HG03103 (cell line): ENCODE measurements around the gene ADAM30.
"Not testable (repeated sequence)": the region's sequence is repeated elsewhere in the genome, so short reads cannot be mapped to it uniquely, and the experiment has no call there.

Source experiments
- ATAC-seq: cut with Tn5 transposase; IDR thresholded peaks from one replicate; pipeline ENCODE4 v1.9.1; 2021; ENCODE audit warnings: low read depth; ENCODE audit not compliant: unreplicated experiment

Gene ADAM30

DNA sequence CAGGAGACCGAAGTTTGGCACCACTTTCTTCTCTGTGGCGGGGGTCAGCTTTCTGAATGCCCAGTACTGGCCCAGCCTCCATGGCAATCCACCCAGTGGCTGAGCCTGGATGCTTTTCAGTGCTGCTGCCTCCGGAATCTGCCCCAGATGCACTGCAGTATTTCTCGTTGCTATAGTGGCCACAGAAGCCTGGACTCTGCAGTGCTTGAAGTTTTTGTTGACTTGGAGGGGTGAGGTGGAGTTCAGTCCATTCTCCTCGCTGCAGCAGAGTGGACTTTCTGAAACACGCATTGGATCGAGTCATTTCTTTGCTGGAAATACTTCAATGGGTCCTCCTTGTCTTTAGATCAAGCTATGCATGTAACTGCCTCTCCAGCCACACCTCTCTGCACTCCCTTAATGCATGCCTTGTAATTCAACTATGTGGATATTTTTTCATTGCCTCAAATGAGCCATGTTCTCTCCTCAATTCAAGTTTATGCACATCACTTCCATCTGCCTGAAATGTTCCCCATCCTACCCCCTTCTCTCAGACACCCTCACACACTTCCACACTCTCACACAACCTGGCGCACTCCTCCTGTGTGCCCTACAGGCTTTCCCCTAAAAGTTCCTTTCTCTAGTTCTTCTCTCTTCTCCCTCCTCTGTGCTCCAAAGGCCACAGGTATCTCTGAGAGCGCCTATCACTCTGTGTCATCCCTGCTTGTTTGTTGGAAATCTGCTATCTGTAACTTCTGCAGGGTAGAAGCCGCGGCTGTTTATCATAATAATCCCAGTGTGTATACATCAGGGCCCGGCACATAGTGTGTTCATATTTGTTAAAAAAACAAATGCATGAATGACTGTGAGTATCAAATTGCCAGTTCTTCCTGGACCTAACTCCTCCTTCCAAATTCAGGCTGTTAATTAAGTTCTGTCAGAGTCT, 16.5 kb downstream of the ADAM30 start:
- ATAC-seq: no peak

DNA sequence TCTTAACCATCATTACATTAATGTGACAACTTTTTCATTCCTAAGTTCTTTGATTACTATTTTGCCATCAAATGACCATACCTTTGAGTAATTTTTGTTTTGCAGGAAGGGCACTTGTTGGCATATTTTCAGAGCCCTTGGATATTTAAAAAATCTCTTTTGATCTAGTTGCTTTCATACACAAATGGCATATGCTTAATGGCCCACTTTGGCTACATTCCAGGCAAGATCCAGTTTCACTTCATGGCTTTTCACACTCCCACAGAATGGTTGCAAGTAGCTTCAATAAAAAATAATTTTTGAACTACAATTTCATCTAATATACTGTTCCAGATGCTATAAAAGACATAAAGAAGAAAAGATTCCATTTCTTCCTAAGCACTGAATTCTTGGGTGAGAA, 18.1 kb downstream of the ADAM30 start:
- no peak for ATAC-seq

DNA sequence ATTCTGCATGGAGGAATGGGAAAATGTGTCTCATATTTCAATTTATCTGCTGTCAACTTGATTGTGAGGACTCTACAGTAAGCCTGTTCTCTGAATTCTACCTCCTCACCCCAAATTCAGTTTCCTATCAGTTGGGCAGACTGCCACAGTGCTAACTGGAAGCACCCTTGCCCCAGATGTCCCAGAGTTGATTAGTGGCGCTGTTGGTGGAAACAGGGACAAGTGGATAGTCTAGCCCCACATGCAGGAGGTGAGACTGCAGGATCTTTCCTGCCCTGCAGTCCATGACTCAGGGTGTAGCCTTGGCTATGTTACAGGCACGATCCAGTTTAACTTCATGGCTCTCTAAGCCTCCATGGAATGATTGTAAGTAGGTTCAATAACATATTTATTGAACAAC, 22.1 kb downstream of the ADAM30 start:
- ATAC-seq: no peak

DNA sequence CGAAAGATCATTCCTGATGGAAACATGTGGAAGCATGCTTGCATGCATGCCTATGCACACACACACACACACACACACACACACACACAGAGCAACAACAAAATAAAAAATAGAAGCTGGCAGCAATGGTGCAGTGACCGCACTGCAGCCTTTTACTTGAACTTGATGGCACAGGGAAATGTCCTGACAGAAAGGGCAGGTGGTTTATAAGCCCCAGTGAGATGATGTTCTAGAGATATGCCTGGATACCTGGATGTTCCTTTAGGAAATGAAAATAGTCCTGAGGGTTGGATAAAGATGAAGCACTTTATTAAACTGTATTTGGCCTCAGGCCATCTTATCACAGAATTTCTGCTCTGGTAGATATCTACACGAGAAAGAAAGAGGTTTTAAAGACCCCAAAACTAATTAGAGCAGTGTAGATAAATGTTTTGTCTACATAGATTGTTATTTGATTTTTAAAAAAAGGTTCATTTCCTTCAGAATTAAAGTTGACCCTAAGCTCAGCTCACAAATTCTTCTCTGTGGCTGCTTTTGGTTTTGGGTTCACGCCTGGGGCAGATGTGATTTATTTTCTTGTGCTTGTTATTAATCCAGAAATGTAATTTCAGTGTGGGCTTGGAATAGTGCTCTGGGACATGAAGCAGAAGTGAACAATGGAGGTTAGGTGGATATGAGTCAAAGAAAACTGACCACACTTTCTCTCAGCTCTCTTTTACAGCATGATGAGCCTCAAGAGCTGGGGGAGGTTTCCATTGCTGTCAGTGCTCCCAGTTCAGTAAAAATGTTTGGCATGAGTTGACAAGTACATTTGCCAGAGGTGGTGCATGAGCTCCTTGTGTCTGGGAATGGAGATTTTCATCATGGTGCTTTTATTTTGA, 22.9 kb downstream of the ADAM30 start:
- no peak for ATAC-seq

DNA sequence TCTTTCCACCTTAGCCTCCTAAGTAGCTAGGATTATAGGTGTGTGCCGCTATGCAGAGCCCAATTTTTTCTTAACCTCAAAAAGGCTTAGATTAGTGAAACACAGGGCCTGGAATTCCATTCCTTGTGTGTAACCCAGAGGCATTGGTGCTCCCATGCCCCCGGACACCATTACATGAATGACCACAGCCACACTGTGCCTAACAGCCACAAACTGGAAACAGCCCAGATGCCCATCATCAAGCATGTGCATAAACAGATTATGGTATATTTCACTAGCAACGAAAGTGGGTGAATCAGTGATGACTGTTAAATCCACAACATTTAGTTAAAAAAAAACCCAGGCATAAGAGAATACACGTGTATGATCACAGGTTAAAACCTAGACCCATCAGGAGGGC, 24.4 kb downstream of the ADAM30 start:
- no peak for ATAC-seq

DNA sequence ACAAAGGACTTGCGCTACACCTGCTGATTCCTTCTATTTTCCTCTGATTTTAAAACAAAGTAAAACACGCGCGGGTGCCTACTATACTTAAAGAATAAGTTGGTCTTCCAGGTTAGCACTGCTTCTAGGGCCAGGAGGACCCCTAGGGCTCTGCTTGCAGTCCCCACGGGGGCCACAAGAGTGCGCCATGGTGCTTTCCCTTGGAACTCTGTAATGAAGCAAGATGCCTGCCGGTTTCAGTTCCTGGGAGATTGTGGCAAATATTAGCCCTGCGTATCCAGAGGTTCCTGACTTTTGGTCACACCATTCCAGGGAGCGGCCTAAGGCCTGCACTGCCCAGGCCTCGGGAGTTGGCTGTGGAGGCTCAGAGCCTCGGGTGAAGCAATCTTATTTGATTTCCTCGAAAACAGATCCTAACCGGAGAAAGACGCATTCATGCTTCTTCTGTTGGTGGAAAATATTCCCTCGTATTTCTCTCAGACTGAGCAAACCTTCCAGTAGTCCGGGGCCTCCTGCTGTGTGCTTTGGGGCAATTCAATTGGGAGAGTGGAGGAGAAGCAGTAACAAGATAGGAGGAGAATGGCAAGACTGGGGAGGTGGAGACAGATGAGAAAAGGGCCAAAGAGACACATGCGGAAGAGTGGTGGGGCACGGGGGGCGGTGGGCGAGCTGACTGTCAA, 25.3 kb downstream of the ADAM30 start:
- ATAC-seq: no peak

DNA sequence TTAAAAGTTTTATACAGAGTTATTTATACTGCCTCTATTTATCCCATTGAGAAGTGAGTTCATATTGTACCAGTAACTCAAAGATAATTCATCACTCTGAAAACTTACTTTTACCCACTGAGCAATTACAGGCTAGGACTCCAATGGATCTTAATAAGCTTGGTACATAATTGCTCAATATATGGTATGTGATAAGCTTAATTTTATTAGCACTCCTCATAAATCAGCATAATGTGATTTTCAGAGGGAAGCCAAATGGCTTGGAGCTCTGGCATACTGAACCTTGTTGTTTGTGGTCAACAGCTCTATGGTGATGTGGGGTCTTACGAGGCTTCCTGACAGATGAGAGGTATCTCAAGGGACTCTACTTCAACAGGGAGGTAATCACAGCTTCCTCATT, 26.3 kb downstream of the ADAM30 start:
- no peak for ATAC-seq

DNA sequence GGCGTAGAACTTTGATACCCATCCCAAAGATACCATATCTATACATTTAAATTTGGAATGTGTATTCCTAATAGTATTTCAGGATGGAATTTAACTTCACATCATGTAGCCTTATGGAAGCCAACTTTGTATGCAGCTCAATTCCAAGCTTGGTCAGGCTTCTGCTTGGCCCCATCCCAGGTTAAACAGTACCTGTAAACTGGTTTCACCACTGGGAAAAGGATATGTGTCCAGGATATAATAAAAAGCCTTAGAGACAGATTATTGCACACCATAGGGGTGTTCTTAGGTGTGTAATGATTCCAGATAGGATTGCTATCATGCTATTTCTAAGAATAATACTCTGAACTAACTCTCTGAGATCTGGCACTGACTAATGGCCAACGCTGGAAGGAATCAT, 28.1 kb downstream of the ADAM30 start:
- ATAC-seq: no peak

DNA sequence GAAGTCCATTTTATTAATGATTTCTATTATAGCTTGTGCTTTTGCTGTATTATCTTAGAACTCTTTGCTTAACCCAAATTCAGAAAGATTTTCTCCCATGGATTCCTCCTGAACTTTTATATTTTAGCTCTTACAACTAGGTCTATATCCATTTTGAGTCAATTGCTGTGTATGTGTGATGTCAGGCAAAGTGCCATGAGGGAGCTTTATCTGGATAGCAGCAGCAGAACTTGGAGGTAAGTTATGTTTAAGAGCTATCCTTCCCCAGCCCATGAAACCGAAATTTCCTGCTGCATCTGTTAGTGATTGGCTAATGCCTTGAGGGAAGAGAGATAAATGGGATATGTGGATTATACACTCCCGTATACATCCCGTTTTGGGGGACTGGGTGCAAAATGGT, 29.9 kb downstream of the ADAM30 start:
- ATAC-seq: no peak

DNA sequence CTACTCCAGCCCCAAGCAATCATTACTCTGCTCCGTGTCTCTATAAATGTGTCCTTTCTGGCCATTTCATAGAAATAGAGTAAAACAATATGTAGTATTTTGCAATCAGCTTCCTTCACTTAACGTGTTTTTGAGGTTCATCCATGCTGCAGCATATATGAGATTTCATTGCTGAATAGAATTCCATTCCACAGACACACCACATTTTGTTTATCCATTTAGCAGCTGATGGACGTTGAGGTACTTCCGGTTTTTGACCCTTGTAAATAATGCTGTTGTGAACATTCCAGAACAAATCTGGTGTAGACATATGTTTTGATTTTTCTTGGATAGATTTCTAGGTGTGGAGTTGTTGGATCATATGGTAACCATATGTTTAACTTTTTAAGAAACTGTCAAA, 30.7 kb downstream of the ADAM30 start:
- no peak for ATAC-seq

DNA sequence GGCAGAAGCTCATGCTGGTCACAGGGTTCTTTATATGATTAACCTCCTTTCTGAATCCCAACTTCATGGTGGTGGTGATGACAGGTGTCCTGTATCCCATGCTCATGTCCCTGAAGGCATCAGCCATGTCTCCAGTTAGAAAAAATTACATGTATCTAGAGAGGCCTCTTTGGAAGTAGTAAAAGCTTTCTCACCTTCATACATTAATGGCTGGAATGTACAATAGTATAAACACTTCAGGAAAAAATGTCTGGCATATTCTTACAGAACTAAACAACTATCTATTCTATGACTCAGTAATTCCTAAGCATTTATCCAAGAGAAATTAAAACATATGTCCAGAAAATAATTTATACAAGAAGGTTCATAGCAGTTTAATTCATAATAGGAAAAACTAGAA, 34.0 kb downstream of the ADAM30 start:
- no peak for ATAC-seq

DNA sequence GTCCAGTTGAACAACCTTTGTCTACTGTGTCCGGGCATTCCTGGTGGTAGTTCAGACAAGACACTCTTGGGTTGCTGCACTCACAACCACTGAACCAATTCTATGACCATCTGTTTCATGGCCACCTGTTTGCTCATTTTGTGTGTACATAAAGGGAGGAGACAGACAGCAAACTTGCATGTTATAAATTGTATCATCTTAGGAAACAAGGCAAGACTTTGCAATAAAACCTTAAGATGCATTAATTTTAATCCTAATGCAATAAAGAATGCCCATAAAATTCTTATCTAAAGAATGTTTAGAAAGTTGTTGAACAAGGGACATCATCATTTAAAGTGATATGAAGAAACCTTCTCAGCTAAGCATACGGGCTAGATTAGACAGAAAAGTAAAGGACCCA, 34.8 kb downstream of the ADAM30 start:
- ATAC-seq: no peak

DNA sequence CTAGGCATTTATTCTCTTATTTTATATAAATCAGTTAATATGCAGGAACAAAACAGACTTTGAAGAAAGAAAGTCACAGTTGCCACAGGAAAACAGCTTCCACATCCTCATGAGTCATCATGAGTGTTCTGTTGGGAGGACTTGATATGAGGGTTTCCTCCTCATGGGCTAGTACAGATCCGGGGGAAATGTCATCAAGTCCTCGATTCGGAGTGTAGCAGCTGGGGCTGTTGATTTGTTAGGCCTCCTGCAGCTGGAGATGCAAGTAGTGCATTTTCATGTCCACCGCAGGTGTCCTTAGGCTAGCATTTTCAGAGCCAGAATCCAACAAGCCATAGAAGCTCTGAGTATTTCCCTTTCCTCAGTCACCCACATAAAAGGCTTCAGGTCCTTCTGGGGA, 36.7 kb downstream of the ADAM30 start:
- ATAC-seq: no peak

DNA sequence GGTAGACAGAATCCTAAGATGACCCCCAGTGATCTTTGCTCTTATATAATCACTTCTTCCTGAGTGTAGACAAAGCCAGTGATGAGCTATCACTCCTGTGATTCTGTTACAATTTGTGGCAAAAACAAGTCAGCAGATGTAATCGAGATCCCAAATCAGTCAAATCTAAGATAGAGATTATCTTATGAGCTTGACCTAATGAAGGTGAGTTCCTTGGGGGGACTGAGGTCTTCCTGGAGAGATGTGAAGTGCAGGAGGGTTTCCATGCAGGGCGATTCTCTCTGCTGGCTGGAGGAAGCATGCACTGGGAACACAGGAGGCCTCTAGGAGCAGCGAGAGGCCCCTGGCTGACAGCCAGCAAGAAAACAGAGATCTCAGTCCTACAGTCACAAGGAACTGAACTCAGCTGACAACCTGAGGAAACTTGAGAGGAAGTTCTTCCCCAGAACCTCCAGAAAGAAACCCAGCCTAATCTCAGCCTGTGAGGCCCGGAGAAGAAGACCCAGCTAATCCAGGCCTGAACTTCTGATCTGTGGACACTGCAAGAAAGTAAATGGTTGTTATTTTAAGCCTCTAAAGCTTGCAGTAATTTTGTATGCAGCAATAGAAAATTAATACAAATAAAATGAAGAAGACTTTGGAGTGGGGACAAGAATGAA, 37.6 kb downstream of the ADAM30 start:
- ATAC-seq: not testable (repeated sequence)

DNA sequence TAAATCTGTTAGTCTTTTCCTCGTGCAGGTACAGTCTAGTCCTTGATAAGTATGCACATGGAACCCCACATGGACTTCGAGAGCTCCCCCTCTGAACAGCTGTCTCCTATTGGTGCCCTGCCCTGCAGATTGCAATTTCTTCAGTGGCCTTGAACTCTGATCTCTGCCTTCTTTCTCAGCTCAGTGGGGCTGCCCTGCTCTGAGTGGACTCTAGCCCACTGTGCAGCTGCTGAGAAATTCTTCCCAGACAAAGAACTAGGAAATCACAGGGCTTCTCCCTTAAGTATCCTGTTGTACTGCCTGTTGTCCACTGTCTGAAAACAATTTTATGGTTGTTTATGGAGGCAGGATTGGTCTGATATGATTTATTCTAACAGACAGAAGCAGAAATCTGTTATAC, 38.2 kb downstream of the ADAM30 start:
- no peak for ATAC-seq

DNA sequence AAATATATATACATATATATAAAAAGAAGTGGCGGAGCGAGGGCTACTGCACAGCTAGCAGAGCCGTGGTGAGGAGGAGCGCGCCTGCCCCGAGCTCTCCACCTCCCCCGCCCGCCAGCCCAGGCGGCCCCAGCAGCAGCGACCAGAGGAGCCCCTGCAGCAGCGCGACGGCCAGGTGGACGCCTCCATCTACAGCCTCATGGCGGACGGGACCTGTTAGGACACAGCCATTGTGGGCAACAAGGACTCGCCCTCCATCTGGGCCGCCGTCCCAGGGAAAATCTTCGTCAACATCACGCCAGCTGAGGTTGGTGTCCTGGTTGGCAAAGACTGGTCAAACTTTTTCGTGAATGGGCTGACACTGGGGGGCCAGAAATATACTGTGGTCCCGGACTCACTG, 43.2 kb downstream of the ADAM30 start:
- no peak for ATAC-seq

DNA sequence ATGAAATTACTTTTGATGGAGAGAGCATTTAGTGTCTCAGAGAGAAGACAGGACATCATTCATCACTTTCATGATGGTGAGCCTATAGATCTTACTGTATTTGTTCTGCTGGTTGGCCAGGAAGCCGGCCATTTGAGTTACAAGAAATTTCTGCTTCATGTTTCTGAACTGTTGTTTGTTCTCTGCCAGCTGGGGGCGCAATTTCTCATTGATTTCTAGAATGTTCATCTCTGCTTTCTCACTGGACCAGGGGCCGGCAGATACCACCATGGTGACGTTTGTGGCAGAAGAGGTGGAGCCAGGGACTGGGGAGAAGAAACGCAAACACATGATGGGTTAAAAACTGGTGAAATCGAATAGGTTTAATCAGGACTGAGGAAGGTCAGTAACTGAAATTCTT, 52.1 kb downstream of the ADAM30 start:
- ATAC-seq: not testable (repeated sequence)
